PC-9 (cell line): ENCODE data around the gene PCDHGA5.

Experiments
- CTCF ChIP-seq: fragments of 200-600 bp; sonication (generic); conservative IDR thresholded peaks from 2 replicates; pipeline ENCODE4 v1.6.1; 2017; ENCODE audit warnings: mixed run types, antibody characterized with exemption, mild to moderate bottlenecking, moderate library complexity
- EZH2 ChIP-seq: fragments of 200-600 bp; sonication (generic); IDR thresholded peaks from 2 replicates; pipeline ENCODE4 v1.8.0; 2017; ENCODE audit warnings: antibody characterized with exemption, low read depth

GRCh38 chr5:141412854-141413539 lies 49.0 kb downstream of the PCDHGA5 start, which contains the start of gene PCDHGA10:
- TF ChIP-seq CTCF (peak; percentile 86), EZH2 (no peak)
